K562 (cell line): Measurements from ENCODE around the gene MOB3B. TPM values are rescaled to one million over a fixed set of nuclear protein-coding genes. Genes with fewer than 3 reads are reported as not detected.

Source experiments
- ATAC-seq: fragments of 200-7000 bp; cut with Tn5 transposase; 3 replicates; pipeline ENCODE4 v1.9.1; 2020; ENCODE audit warnings: moderate library complexity
- BruUV-seq: library from RNA; stranded (reverse); fragments of 400-500 nt; replicated peaks from 2 replicates; lab custom pipeline; 2021; lab: Mats Ljungman, UMichigan
- CTCF ChIA-PET: fragments of 300-600 bp; formaldehyde crosslinking; extraction: SDS; loops from one replicate; lab custom pipeline; 2021; ENCODE audit warnings: low intra/inter-chr PET ratio; lab: Yijun Ruan, JAX
- POLR2A ChIA-PET: fragments of 300-600, 350-650 bp; sonication (Branson Sonifier 250); formaldehyde crosslinking; extraction: SDS; loops from one replicate; lab custom pipeline; 2021; ENCODE audit warnings: antibody characterized with exemption, inconsistent platforms; lab: Yijun Ruan, JAX
- DNase-seq, 4 experiments: peaks; one replicate each; pipeline versions ENCODE4 v3.0.0 to v3.0.0-alpha.2; 2011 to 2018; ENCODE audit warnings: low spot score in 3 of 4, mixed read lengths in 3 of 4; ENCODE audit errors: extremely low read depth in 1 of 4
- FAIRE-seq: peaks from 2 replicates; lab custom pipeline; 2011; peaks lifted over from hg19 to GRCh38; lab: Jason Lieb, UNC
- H2AFZ ChIP-seq: 2 replicates; pipeline ENCODE4 v1.6.0; 2011; ENCODE audit warnings: low read depth, low read length, control low read depth, inconsistent platforms
- H3K27ac ChIP-seq: fragments of 200-600 bp; 3 replicates; pipeline ENCODE4 v1.8.0; 2011; ENCODE audit warnings: low read depth, mild to moderate bottlenecking, control low read depth, inconsistent platforms, low read length, moderate library complexity, mixed read lengths; ENCODE audit errors: extremely low read depth
- H3K27me3 ChIP-seq, 2 experiments: fragments of 300-600 bp in 1 of 2; 2 replicates in 1 of 2; 3 replicates in 1 of 2; pipeline versions ENCODE4 v1.6.0 to v1.8.0; 2011; ENCODE audit warnings: inconsistent platforms in 2 of 2, low read length in 2 of 2, mild to moderate bottlenecking in 1 of 2, mixed read lengths in 1 of 2, moderate library complexity in 1 of 2; ENCODE audit not compliant: control insufficient read depth in 2 of 2, insufficient read depth in 2 of 2
- H3K36me3 ChIP-seq: fragments of 300-600 bp; 3 replicates; pipeline ENCODE4 v1.8.0; 2011; ENCODE audit warnings: mild to moderate bottlenecking, low read length, inconsistent platforms; ENCODE audit not compliant: control insufficient read depth, insufficient read depth
- H3K4me1 ChIP-seq, 2 experiments: fragments of 200-600 bp in 1 of 2; replicated peaks in 1 of 2; 2 replicates in 1 of 2; 3 replicates in 1 of 2; pipeline versions ENCODE4 v1.5.1 to v1.8.0; 2011; ENCODE audit warnings: inconsistent platforms in 2 of 2, low read length in 2 of 2, mild to moderate bottlenecking in 1 of 2, mixed read lengths in 1 of 2, moderate library complexity in 1 of 2; ENCODE audit not compliant: control insufficient read depth in 2 of 2, insufficient read depth in 2 of 2
- H3K4me2 ChIP-seq: 2 replicates; pipeline ENCODE4 v1.6.1; 2011; ENCODE audit warnings: low read length, control low read depth, inconsistent platforms, mixed read lengths; ENCODE audit not compliant: insufficient read depth
- H3K4me3 ChIP-seq: fragments of 200-600 bp; sonication (generic), shearing (Covaris generic); 2 replicates; pipeline ENCODE4 v1.5.1; 2016; ENCODE audit warnings: control low read depth, inconsistent platforms
- H3K79me2 ChIP-seq: fragments of 200-600 bp; 3 replicates; pipeline ENCODE4 v1.8.0; 2011; ENCODE audit warnings: low read length, inconsistent platforms; ENCODE audit not compliant: control insufficient read depth, insufficient read depth
- H3K9ac ChIP-seq, 2 experiments: 2 replicates each; pipeline versions ENCODE4 v1.6.0 to v1.6.1; 2011; ENCODE audit warnings: low read depth in 2 of 2, low read length in 2 of 2, control low read depth in 1 of 2, inconsistent platforms in 1 of 2, mild to moderate bottlenecking in 1 of 2, mixed read lengths in 1 of 2; ENCODE audit not compliant: insufficient read depth in 1 of 2
- H3K9me1 ChIP-seq: one replicate; pipeline ENCODE4 v1.6.0; 2011; ENCODE audit warnings: inconsistent platforms, mild to moderate bottlenecking, low read length, moderate library complexity; ENCODE audit not compliant: control insufficient read depth, insufficient read depth
- H3K9me3 ChIP-seq: replicated peaks from 2 replicates; pipeline ENCODE4 v1.5.1; 2011; ENCODE audit warnings: low read depth, low read length, inconsistent platforms; ENCODE audit not compliant: control insufficient read depth, insufficient read depth
- H4K20me1 ChIP-seq: replicated peaks from 2 replicates; pipeline ENCODE4 v1.6.1; 2011; ENCODE audit warnings: low read length, inconsistent platforms, mixed read lengths; ENCODE audit not compliant: control insufficient read depth, insufficient read depth
- BDP1 ChIP-seq: IDR thresholded peaks from 3 replicates; pipeline ENCODE4 v1.6.1; 2011; ENCODE audit not compliant: insufficient read length, insufficient read depth
- CHD2 ChIP-seq: IDR thresholded peaks from 2 replicates; pipeline ENCODE4 v1.6.1; 2011; ENCODE audit warnings: low read depth, low read length
- FOSL1 ChIP-seq: fragments of 200-800 bp; sonication (Bioruptor generic); conservative IDR thresholded peaks from 2 replicates; pipeline ENCODE4 v1.6.1; 2016; ENCODE audit warnings: missing genetic modification characterization, missing compliant biosample characterization
- RAD51 ChIP-seq: fragments of 450-650 bp; IDR thresholded peaks from 2 replicates; pipeline ENCODE4 v1.7.1; 2016; ENCODE audit warnings: low read depth, mild to moderate bottlenecking, borderline replicate concordance
- SOX6 ChIP-seq: fragments of 450-650 bp; IDR thresholded peaks from 2 replicates; pipeline ENCODE4 v1.6.1; 2014; ENCODE audit warnings: mild to moderate bottlenecking
- ZNF41 ChIP-seq: fragments of 250-450 bp; sonication (Bioruptor Pico); conservative IDR thresholded peaks from 2 replicates; pipeline ENCODE4 v1.4.0; 2020; ENCODE audit warnings: mild to moderate bottlenecking
- WGBS: fragments of 100-300 bp; shearing (Covaris generic); methylation state at CpG from one replicate; pipeline ENCODE4 v1.1.6; 2016; ENCODE audit warnings: low coverage, mixed read lengths; ENCODE audit not compliant: insufficient coverage; ENCODE audit errors: missing lambda C conversion rate; 5-methylcytosine and 5-hydroxymethylcytosine counted together
- in situ Hi-C: fragments of 300-500 bp; cut with MboI; formaldehyde crosslinking; loops from 4 replicates; pipeline ENCODE4 v1.15.0; 2018; ENCODE audit warnings: inconsistent platforms, mixed read lengths
- intact Hi-C: fragments of 100-400 bp; cut with micrococcal nuclease; formaldehyde crosslinking; loops from 2 replicates; pipeline ENCODE4 v1.14.2; 2022
- polyA plus RNA-seq, 8 experiments: library from polyadenylated mRNA; depleted of rRNA in 4 of 8; stranded (reverse) in 5 of 8; unstranded in 3 of 8; fragments of >200 nt; fragmentation: Nextera tagmentation in 2 of 8; fragmentation: Illumina TruSeq in 1 of 8; extraction: Ambion mirVana in 2 of 8; extraction: Trizol in 1 of 8; gene quantifications; 2 replicates each; pipeline versions ENCODE4 v1.2.1 to v1.2.3, GENCODE V29; 2011 to 2014; ENCODE audit warnings: inconsistent platforms in 1 of 8, missing spikeins in 1 of 8
- total RNA-seq, 7 experiments: library from RNA; depleted of rRNA in 6 of 7; stranded (reverse); fragments of >200 nt in 6 of 7; fragmentation: Illumina TruSeq in 2 of 7; extraction: Trizol in 2 of 7; gene quantifications; 2 replicates each; pipeline versions ENCODE4 v1.2.1 to v1.2.3, GENCODE V29; 2011 to 2021; ENCODE audit warnings: low replicate concordance in 1 of 7
- TF ChIP-seq, protein P1 (sequence below), 2 experiments: fragments of 450-650 bp in 1 of 2; sonication (generic) in 1 of 2; formaldehyde crosslinking; conservative IDR thresholded peaks; 2 replicates each; pipeline versions ENCODE4 v1.4.0 to v1.8.1; 2020 to 2022; ENCODE audit warnings: mild to moderate bottlenecking in 1 of 2, missing genetic modification reagents in 1 of 2
- TF ChIP-seq, protein P2 (sequence below): fragments of 200-800 bp; sonication (Bioruptor generic); IDR thresholded peaks from 2 replicates; pipeline ENCODE4 v1.6.1; 2016; ENCODE audit warnings: missing genetic modification characterization, missing compliant biosample characterization
- TF ChIP-seq, protein P3 (sequence below): fragments of 200-800 bp; sonication (Bioruptor generic); IDR thresholded peaks from 2 replicates; pipeline ENCODE4 v1.6.1; 2017; ENCODE audit warnings: missing genetic modification characterization, missing compliant biosample characterization

Gene MOB3B
- total and polyA plus RNA-seq, 9 of the 15 experiments (the other 6 are each of a cell fraction or from before 2014, with no cell fraction given) = 3.6 to 12.8 (median 7.2) TPM

DNA sequence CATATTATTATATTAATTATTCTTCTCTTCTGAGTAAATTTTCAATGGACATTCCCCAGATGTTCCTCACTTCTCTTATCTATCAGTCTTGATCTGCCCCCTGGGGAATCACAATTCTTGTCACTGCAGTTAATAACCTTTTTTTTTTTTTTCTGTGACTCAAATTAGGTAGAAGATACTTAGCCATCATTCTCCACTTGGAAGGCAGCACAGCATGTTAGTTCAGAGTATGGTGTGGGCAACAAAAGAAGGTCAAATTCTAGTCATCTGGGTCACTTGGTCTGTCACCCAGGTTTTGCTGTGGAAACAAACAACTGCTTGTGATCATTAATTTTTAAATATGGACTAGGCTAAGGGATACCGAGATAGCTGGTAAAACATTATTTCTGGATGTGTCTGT lies 8.1 kb upstream of the MOB3B start:
- H4K20me1 ChIP-seq = no peaks in the 10 kb centered on the region
- TF ChIP-seq BDP1 (no peak), RAD51 (no peak), ZNF41 (no peak), CHD2 (no peak), FOSL1 (no peak), SOX6 (no peak)
- TF ChIP-seq, protein P1, sequence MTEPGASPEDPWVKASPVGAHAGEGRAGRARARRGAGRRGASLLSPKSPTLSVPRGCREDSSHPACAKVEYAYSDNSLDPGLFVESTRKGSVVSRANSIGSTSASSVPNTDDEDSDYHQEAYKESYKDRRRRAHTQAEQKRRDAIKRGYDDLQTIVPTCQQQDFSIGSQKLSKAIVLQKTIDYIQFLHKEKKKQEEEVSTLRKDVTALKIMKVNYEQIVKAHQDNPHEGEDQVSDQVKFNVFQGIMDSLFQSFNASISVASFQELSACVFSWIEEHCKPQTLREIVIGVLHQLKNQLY (CRISPR knock-in tag; conservative IDR thresholded peaks at IDR 0.05) = no peak
- TF ChIP-seq, protein P2, sequence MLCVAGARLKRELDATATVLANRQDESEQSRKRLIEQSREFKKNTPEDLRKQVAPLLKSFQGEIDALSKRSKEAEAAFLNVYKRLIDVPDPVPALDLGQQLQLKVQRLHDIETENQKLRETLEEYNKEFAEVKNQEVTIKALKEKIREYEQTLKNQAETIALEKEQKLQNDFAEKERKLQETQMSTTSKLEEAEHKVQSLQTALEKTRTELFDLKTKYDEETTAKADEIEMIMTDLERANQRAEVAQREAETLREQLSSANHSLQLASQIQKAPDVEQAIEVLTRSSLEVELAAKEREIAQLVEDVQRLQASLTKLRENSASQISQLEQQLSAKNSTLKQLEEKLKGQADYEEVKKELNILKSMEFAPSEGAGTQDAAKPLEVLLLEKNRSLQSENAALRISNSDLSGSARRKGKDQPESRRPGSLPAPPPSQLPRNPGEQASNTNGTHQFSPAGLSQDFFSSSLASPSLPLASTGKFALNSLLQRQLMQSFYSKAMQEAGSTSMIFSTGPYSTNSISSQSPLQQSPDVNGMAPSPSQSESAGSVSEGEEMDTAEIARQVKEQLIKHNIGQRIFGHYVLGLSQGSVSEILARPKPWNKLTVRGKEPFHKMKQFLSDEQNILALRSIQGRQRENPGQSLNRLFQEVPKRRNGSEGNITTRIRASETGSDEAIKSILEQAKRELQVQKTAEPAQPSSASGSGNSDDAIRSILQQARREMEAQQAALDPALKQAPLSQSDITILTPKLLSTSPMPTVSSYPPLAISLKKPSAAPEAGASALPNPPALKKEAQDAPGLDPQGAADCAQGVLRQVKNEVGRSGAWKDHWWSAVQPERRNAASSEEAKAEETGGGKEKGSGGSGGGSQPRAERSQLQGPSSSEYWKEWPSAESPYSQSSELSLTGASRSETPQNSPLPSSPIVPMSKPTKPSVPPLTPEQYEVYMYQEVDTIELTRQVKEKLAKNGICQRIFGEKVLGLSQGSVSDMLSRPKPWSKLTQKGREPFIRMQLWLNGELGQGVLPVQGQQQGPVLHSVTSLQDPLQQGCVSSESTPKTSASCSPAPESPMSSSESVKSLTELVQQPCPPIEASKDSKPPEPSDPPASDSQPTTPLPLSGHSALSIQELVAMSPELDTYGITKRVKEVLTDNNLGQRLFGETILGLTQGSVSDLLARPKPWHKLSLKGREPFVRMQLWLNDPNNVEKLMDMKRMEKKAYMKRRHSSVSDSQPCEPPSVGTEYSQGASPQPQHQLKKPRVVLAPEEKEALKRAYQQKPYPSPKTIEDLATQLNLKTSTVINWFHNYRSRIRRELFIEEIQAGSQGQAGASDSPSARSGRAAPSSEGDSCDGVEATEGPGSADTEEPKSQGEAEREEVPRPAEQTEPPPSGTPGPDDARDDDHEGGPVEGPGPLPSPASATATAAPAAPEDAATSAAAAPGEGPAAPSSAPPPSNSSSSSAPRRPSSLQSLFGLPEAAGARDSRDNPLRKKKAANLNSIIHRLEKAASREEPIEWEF (CRISPR knock-in tag) = no peak
- TF ChIP-seq, protein P3, sequence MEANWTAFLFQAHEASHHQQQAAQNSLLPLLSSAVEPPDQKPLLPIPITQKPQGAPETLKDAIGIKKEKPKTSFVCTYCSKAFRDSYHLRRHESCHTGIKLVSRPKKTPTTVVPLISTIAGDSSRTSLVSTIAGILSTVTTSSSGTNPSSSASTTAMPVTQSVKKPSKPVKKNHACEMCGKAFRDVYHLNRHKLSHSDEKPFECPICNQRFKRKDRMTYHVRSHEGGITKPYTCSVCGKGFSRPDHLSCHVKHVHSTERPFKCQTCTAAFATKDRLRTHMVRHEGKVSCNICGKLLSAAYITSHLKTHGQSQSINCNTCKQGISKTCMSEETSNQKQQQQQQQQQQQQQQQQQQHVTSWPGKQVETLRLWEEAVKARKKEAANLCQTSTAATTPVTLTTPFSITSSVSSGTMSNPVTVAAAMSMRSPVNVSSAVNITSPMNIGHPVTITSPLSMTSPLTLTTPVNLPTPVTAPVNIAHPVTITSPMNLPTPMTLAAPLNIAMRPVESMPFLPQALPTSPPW (CRISPR knock-in tag) = no peak
- H3K79me2 ChIP-seq = no peaks in the 10 kb centered on the region
- no peak overlapping the region for H3K4me3 ChIP-seq
- H3K9me1 ChIP-seq = no peaks in the 10 kb centered on the region
- FAIRE-seq = no peak
- H3K9me3 ChIP-seq = no peaks in the 10 kb centered on the region
- intact Hi-C loops = loop anchor here (2.0 to 10.0 kb wide), 2 partner anchors 103 to 205 kb away; no protein-coding TSS in a partner anchor
- in situ Hi-C loops = no loop called here
- CTCF ChIA-PET = interaction anchor here (0.6 kb wide), 1 partner anchor 77 kb away, joined by 3 read pairs; no protein-coding TSS in a partner anchor
- BruUV-seq = no TSS peak
- POLR2A ChIA-PET = no interaction called here
- no peak for DNase-seq
- no CpG with 5 or more reads among the region's 1 CpG for WGBS
- H2AFZ ChIP-seq = no peak overlapping the region
- H3K27me3 ChIP-seq = no peaks in the 10 kb centered on the region
- no peak overlapping the region for H3K27ac ChIP-seq
- no peak overlapping the region for H3K9ac ChIP-seq
- H3K4me2 ChIP-seq = no peak overlapping the region
- ATAC-seq = no peak
- H3K36me3 ChIP-seq = no peaks in the 10 kb centered on the region
- H3K4me1 ChIP-seq = peaks cover 0 to 2% of the 10 kb centered on the region in 2 experiments; a peak in 3 of 5 replicates
